ENCODE measurements around the gene EDDM3A. TPM values are rescaled to one million over a fixed set of nuclear protein-coding genes. Genes with fewer than 3 reads are reported as not detected.

EDDM3A gene, protein sequence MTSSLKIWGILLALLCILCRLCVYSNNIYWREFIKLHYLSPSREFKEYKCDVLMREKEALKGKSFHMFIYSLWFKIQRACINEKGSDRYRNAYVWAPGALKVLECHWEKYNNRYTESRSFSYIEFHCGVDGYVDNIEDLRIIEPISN
- polyA plus RNA-seq (2013): 0.11 TPM in 2 replicates

DNA sequence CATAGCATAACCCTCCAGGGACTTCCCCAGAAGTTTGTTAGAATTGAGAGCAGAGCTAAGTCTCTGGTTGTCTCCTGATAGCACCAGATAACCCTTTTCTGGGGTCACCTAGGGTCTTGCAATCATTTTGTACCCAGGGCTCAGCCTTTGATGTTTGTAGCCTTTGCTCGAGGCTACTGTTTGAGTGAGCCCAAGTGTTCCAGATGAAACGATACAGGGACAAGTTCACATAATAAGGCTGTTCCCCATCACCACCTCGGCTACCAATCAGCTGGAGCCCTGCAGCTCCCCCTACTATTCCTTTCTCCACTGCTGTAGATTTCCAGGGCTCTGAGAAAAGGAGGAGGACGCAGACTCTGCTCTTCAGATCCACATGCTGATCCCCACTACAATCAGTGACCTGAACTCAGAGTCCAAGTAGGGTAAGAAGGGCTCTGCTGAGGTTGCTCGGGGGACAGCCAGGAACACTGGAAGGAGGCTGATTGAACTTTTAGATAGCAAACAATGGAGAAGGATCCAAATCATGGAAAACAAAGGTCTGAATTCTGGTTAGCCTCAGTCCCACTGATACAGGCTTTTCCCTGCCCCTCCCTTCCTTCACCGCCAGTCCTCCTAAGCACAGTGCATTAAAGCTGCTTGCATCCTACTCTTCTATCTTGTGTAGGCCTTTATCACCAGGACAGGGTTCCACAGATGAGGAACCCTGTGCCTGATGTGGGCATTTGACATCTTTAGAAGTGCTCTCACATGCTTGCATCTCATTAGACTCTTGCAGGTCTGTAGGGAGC, at the start of gene EDDM3A:
TSS of gene EDDM3A (plus strand) at position 317 of the 788 bp plus-strand sequence. CDS start 1,694 bp downstream, outside the sequence.
- H3K9me3 ChIP-seq (ENCODE audit: insufficient read depth, low read depth, low read length): no peaks in the 10 kb centered on the region
- H3K14ac ChIP-seq (ENCODE audit: low read length): no peak within 1 kb of the TSS
- no peak within 1 kb of the TSS for H3K4ac ChIP-seq (ENCODE audit: low read depth, low read length)
- H2AK5ac ChIP-seq (ENCODE audit: low read length): no peak within 1 kb of the TSS
- no peak within 1 kb of the TSS for H4K91ac ChIP-seq (ENCODE audit: low read depth, low read length)
- no peaks in the 10 kb centered on the region for H3K79me2 ChIP-seq (ENCODE audit: control insufficient read depth, insufficient read depth, low read length, poor library complexity)
- H2BK120ac ChIP-seq (ENCODE audit: insufficient read depth, low read length, poor library complexity): no peak within 1 kb of the TSS
- peaks cover 0 to 2% of the 10 kb centered on the region in 2 experiments for H3K4me1 ChIP-seq (ENCODE audit: control insufficient read depth in 1 of 2, insufficient read depth in 2 of 2, low read length in 2 of 2)
- H3K36me3 ChIP-seq (ENCODE audit: control insufficient read depth in 1 of 2, insufficient read depth in 2 of 2, low read length in 2 of 2): no peaks in the 10 kb centered on the region
- no peak within 1 kb of the TSS for H3K9ac ChIP-seq (ENCODE audit: low read length)
- no peak within 1 kb of the TSS for H2BK5ac ChIP-seq (ENCODE audit: low read depth, low read length, poor library complexity)
- H3K79me1 ChIP-seq (ENCODE audit: low read length): no peaks in the 10 kb centered on the region
- no peak within 1 kb of the TSS for H3K18ac ChIP-seq (ENCODE audit: low read length)
- H2AFZ ChIP-seq (ENCODE audit: insufficient read depth, low read length, poor library complexity): no peak within 1 kb of the TSS
- no peak within 1 kb of the TSS for H4K8ac ChIP-seq (ENCODE audit: low read depth, low read length)
- H3K23ac ChIP-seq (ENCODE audit: low read length): no peak within 1 kb of the TSS
- DNase-seq: no peak
- WGBS (ENCODE audit: extremely low coverage, insufficient coverage, insufficient read length): no CpG with 5 or more reads among the region's 6 CpGs
- no peak within 1 kb of the TSS for H2BK12ac ChIP-seq (ENCODE audit: low read length)
- no peak within 1 kb of the TSS for H3K27ac ChIP-seq (ENCODE audit: low read depth, low read length)
- no peaks in the 10 kb centered on the region for H3K27me3 ChIP-seq (ENCODE audit: insufficient read depth, low read length)
- no peak within 1 kb of the TSS for H3K4me3 ChIP-seq (ENCODE audit: low read depth, low read length)
- H3K4me2 ChIP-seq (ENCODE audit: low read length): no peak within 1 kb of the TSS
- no peak within 1 kb of the TSS for H4K12ac ChIP-seq (ENCODE audit: low read depth, low read length)

- H4K8ac ChIP-seq (ENCODE audit: low read depth, low read length): no peak overlapping the region
- no peak overlapping the region for H3K9ac ChIP-seq (ENCODE audit: low read length)
- no peak overlapping the region for H2AFZ ChIP-seq (ENCODE audit: insufficient read depth, low read length, poor library complexity)
- H2BK120ac ChIP-seq (ENCODE audit: insufficient read depth, low read length, poor library complexity): no peak overlapping the region
- no peak overlapping the region for H4K91ac ChIP-seq (ENCODE audit: low read depth, low read length)
- H4K12ac ChIP-seq (ENCODE audit: low read depth, low read length): no peak overlapping the region
- no peak overlapping the region for H2BK12ac ChIP-seq (ENCODE audit: low read length)
- H2AK5ac ChIP-seq (ENCODE audit: low read length): no peak overlapping the region
- H3K4me3 ChIP-seq (ENCODE audit: low read depth, low read length): no peak overlapping the region
- H3K4me1 ChIP-seq (ENCODE audit: control insufficient read depth in 1 of 2, insufficient read depth in 2 of 2, low read length in 2 of 2): no peaks in the 10 kb centered on the region
- H3K4me2 ChIP-seq (ENCODE audit: low read length): no peak overlapping the region
- no peaks in the 10 kb centered on the region for H3K27me3 ChIP-seq (ENCODE audit: insufficient read depth, low read length)
- no peaks in the 10 kb centered on the region for H3K79me2 ChIP-seq (ENCODE audit: control insufficient read depth, insufficient read depth, low read length, poor library complexity)
- no peak overlapping the region for H3K27ac ChIP-seq (ENCODE audit: low read depth, low read length)
- no peak overlapping the region for H3K4ac ChIP-seq (ENCODE audit: low read depth, low read length)
- no peak overlapping the region for H2BK5ac ChIP-seq (ENCODE audit: low read depth, low read length, poor library complexity)
- no peak for DNase-seq
- H3K18ac ChIP-seq (ENCODE audit: low read length): no peak overlapping the region
- peaks cover 3% of the 10 kb centered on the region for H3K9me3 ChIP-seq (ENCODE audit: insufficient read depth, low read depth, low read length)
- H3K14ac ChIP-seq (ENCODE audit: low read length): no peak overlapping the region
- no CpG with 5 or more reads among the region's 5 CpGs for WGBS (ENCODE audit: extremely low coverage, insufficient coverage, insufficient read length)
- H3K79me1 ChIP-seq (ENCODE audit: low read length): no peaks in the 10 kb centered on the region
- no peaks in the 10 kb centered on the region for H3K36me3 ChIP-seq (ENCODE audit: control insufficient read depth in 1 of 2, insufficient read depth in 2 of 2, low read length in 2 of 2)
- H3K23ac ChIP-seq (ENCODE audit: low read length): no peak overlapping the region
These were observed 48.9 kb upstream of the EDDM3A start for GRCh38 chr14:20696764-20697163.

- no peak overlapping the region for H3K4me2 ChIP-seq (ENCODE audit: low read length)
- H3K4me3 ChIP-seq (ENCODE audit: low read depth, low read length): no peak overlapping the region
- no peak overlapping the region for H2AK5ac ChIP-seq (ENCODE audit: low read length)
- H3K4me1 ChIP-seq (ENCODE audit: control insufficient read depth in 1 of 2, insufficient read depth in 2 of 2, low read length in 2 of 2): no peaks in the 10 kb centered on the region
- H3K9ac ChIP-seq (ENCODE audit: low read length): no peak overlapping the region
- H3K18ac ChIP-seq (ENCODE audit: low read length): no peak overlapping the region
- H3K27ac ChIP-seq (ENCODE audit: low read depth, low read length): no peak overlapping the region
- no peak overlapping the region for H2BK5ac ChIP-seq (ENCODE audit: low read depth, low read length, poor library complexity)
- no peak overlapping the region for H2BK120ac ChIP-seq (ENCODE audit: insufficient read depth, low read length, poor library complexity)
- H3K14ac ChIP-seq (ENCODE audit: low read length): no peak overlapping the region
- H4K91ac ChIP-seq (ENCODE audit: low read depth, low read length): no peak overlapping the region
- H3K27me3 ChIP-seq (ENCODE audit: insufficient read depth, low read length): no peaks in the 10 kb centered on the region
- no peaks in the 10 kb centered on the region for H3K79me2 ChIP-seq (ENCODE audit: control insufficient read depth, insufficient read depth, low read length, poor library complexity)
- H4K12ac ChIP-seq (ENCODE audit: low read depth, low read length): no peak overlapping the region
- H4K8ac ChIP-seq (ENCODE audit: low read depth, low read length): no peak overlapping the region
- peak; percentile 61 to 91 for DNase-seq
- no peak overlapping the region for H3K23ac ChIP-seq (ENCODE audit: low read length)
- no peak overlapping the region for H3K4ac ChIP-seq (ENCODE audit: low read depth, low read length)
- peaks cover 3% of the 10 kb centered on the region for H3K9me3 ChIP-seq (ENCODE audit: insufficient read depth, low read depth, low read length)
- H3K79me1 ChIP-seq (ENCODE audit: low read length): no peaks in the 10 kb centered on the region
- H3K36me3 ChIP-seq (ENCODE audit: control insufficient read depth in 1 of 2, insufficient read depth in 2 of 2, low read length in 2 of 2): no peaks in the 10 kb centered on the region
- no peak overlapping the region for H2AFZ ChIP-seq (ENCODE audit: insufficient read depth, low read length, poor library complexity)
- H2BK12ac ChIP-seq (ENCODE audit: low read length): no peak overlapping the region
- WGBS (ENCODE audit: extremely low coverage, insufficient coverage, insufficient read length): no CpG with 5 or more reads among the region's 6 CpGs
These were observed 48.2 kb upstream of the EDDM3A start for GRCh38 chr14:20697273-20698017.

DNA sequence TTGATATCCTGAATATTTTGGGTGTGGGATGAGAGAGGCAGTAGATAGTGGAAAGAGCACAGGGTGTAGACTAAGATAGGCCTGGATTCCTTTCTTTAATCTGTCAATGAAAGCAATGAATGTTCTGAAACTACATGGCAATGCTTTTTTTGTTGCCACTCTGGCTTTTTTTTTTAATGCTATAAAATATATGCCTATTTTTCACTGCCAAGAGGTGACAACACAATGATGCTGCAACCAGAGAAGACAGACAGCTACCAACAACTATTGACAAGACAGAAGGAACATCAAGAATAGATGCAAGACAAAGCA, 47.7 kb upstream of the EDDM3A start:
- no peak overlapping the region for H2BK120ac ChIP-seq (ENCODE audit: insufficient read depth, low read length, poor library complexity)
- H3K9me3 ChIP-seq (ENCODE audit: insufficient read depth, low read depth, low read length): peaks cover 3% of the 10 kb centered on the region
- H3K9ac ChIP-seq (ENCODE audit: low read length): no peak overlapping the region
- no peak overlapping the region for H4K12ac ChIP-seq (ENCODE audit: low read depth, low read length)
- no peak overlapping the region for H3K4me2 ChIP-seq (ENCODE audit: low read length)
- no peaks in the 10 kb centered on the region for H3K4me1 ChIP-seq (ENCODE audit: control insufficient read depth in 1 of 2, insufficient read depth in 2 of 2, low read length in 2 of 2)
- no peak overlapping the region for H2AK5ac ChIP-seq (ENCODE audit: low read length)
- H2BK12ac ChIP-seq (ENCODE audit: low read length): no peak overlapping the region
- no peak overlapping the region for H3K14ac ChIP-seq (ENCODE audit: low read length)
- no peaks in the 10 kb centered on the region for H3K79me2 ChIP-seq (ENCODE audit: control insufficient read depth, insufficient read depth, low read length, poor library complexity)
- no peak overlapping the region for H2AFZ ChIP-seq (ENCODE audit: insufficient read depth, low read length, poor library complexity)
- H3K36me3 ChIP-seq (ENCODE audit: control insufficient read depth in 1 of 2, insufficient read depth in 2 of 2, low read length in 2 of 2): no peaks in the 10 kb centered on the region
- H3K27ac ChIP-seq (ENCODE audit: low read depth, low read length): no peak overlapping the region
- no peak overlapping the region for H3K4ac ChIP-seq (ENCODE audit: low read depth, low read length)
- no peak overlapping the region for H3K4me3 ChIP-seq (ENCODE audit: low read depth, low read length)
- H4K8ac ChIP-seq (ENCODE audit: low read depth, low read length): no peak overlapping the region
- no peaks in the 10 kb centered on the region for H3K27me3 ChIP-seq (ENCODE audit: insufficient read depth, low read length)
- H2BK5ac ChIP-seq (ENCODE audit: low read depth, low read length, poor library complexity): no peak overlapping the region
- no peaks in the 10 kb centered on the region for H3K79me1 ChIP-seq (ENCODE audit: low read length)
- H3K23ac ChIP-seq (ENCODE audit: low read length): no peak overlapping the region
- no peak overlapping the region for H3K18ac ChIP-seq (ENCODE audit: low read length)
- no peak overlapping the region for H4K91ac ChIP-seq (ENCODE audit: low read depth, low read length)
- DNase-seq: no peak
